Keratinocyte (primary cell): ENCODE results near the gene EFHD2. TPM values are rescaled to one million over a fixed set of nuclear protein-coding genes. Genes with fewer than 3 reads are reported as not detected.
"Not testable (repeated sequence)": the region's sequence is repeated elsewhere in the genome, so short reads cannot be mapped to it uniquely, and the experiment has no call there.

Source experiments
- DNase-seq: peaks from one replicate; pipeline ENCODE4 v3.0.0-alpha.2; 2011; ENCODE audit warnings: low read depth, missing footprints, low spot score
- FAIRE-seq: peaks from 2 replicates; lab custom pipeline; 2011; peaks lifted over from hg19 to GRCh38; lab: Jason Lieb, UNC
- H2AFZ ChIP-seq: 2 replicates; pipeline ENCODE4 v1.6.0; 2012; ENCODE audit warnings: low read length, control low read depth, inconsistent platforms; ENCODE audit not compliant: control insufficient read depth
- H3K27ac ChIP-seq: 2 replicates; pipeline ENCODE4 v1.5.1; 2011; ENCODE audit warnings: low read length; ENCODE audit not compliant: control insufficient read depth, insufficient read depth
- H3K27me3 ChIP-seq: 3 replicates; pipeline ENCODE4 v1.6.0; 2011; ENCODE audit warnings: low read length; ENCODE audit not compliant: control insufficient read depth, insufficient read depth; ENCODE audit errors: extremely low read depth
- H3K36me3 ChIP-seq, 2 experiments: 2 replicates in 1 of 2; 3 replicates in 1 of 2; pipeline ENCODE4 v1.5.1; 2011; ENCODE audit warnings: low read length in 2 of 2, mild to moderate bottlenecking in 1 of 2; ENCODE audit not compliant: control insufficient read depth in 2 of 2, insufficient read depth in 2 of 2; ENCODE audit errors: extremely low read depth in 1 of 2
- H3K4me1 ChIP-seq: 3 replicates; pipeline ENCODE4 v1.5.1; 2011; ENCODE audit warnings: low read length; ENCODE audit not compliant: control insufficient read depth, insufficient read depth; ENCODE audit errors: extremely low read depth
- H3K4me2 ChIP-seq: 3 replicates; pipeline ENCODE4 v1.6.0; 2011; ENCODE audit warnings: low read depth, low read length; ENCODE audit not compliant: control insufficient read depth, insufficient read depth; ENCODE audit errors: extremely low read depth
- H3K4me3 ChIP-seq, 3 experiments: fragments of 200-600 bp in 1 of 3; sonication (generic) in 1 of 3; 2 replicates in 2 of 3; 3 replicates in 1 of 3; pipeline ENCODE4 v1.5.1; 2011 to 2016; ENCODE audit warnings: low read length in 3 of 3, mild to moderate bottlenecking in 3 of 3, control low read depth in 2 of 3, inconsistent platforms in 1 of 3, low read depth in 1 of 3, mixed read lengths in 1 of 3, mixed run types in 1 of 3, moderate library complexity in 1 of 3; ENCODE audit not compliant: control insufficient read depth in 2 of 3, insufficient read depth in 2 of 3; ENCODE audit errors: extremely low read depth in 1 of 3
- H3K79me2 ChIP-seq: 2 replicates; pipeline ENCODE4 v1.6.0; 2012; ENCODE audit warnings: low read length; ENCODE audit not compliant: control insufficient read depth, insufficient read depth
- H3K9ac ChIP-seq: 3 replicates; pipeline ENCODE4 v1.6.0; 2011; ENCODE audit warnings: low read length; ENCODE audit not compliant: control insufficient read depth, insufficient read depth; ENCODE audit errors: extremely low read depth
- H3K9me1 ChIP-seq: 3 replicates; pipeline ENCODE4 v1.6.0; 2011; ENCODE audit warnings: low read length; ENCODE audit not compliant: control insufficient read depth, insufficient read depth; ENCODE audit errors: extremely low read depth
- H3K9me3 ChIP-seq: 2 replicates; pipeline ENCODE4 v1.5.1; 2012; ENCODE audit warnings: low read depth, low read length; ENCODE audit not compliant: control insufficient read depth
- H4K20me1 ChIP-seq: 3 replicates; pipeline ENCODE4 v1.6.0; 2011; ENCODE audit warnings: low read length; ENCODE audit not compliant: control insufficient read depth, insufficient read depth; ENCODE audit errors: extremely low read depth
- CTCF ChIP-seq, 3 experiments: IDR thresholded peaks in 1 of 3; conservative IDR thresholded peaks in 1 of 3; optimal IDR thresholded peaks in 1 of 3; 2 replicates in 2 of 3; 3 replicates in 1 of 3; pipeline versions ENCODE3 to v1.5.1; 2011; ENCODE audit warnings: low read length in 3 of 3, mild to moderate bottlenecking in 3 of 3, moderate library complexity in 2 of 3, control low read depth in 1 of 3, inconsistent platforms in 1 of 3; ENCODE audit not compliant: insufficient read depth in 2 of 3; ENCODE audit errors: extremely low read depth in 1 of 3
- dilution Hi-C: fragments of 300-500 bp; cut with MboI; formaldehyde crosslinking; loops from one replicate; pipeline ENCODE4 v1.7.0; 2020; ENCODE audit warnings: low sequenced_read_pairs; ENCODE audit not compliant: extremely low pct_ligation_motif_present
- polyA plus RNA-seq, 5 experiments: library from polyadenylated mRNA; depleted of rRNA in 3 of 5; stranded (reverse) in 3 of 5; stranded (forward) in 1 of 5; unstranded in 1 of 5; fragments of >200 nt; gene quantifications; 1 replicate in 1 of 5; 2 replicates in 3 of 5; 3 replicates in 1 of 5; pipeline versions ENCODE4 v1.2.1 to v1.2.3, GENCODE V29; 2011 to 2012; ENCODE audit warnings: missing spikeins in 2 of 5, low read depth in 1 of 5, low replicate concordance in 1 of 5

The EFHD2 gene
- polyA plus RNA-seq, 1 donor (not counting 4 experiments of a cell fraction or from before 2014, with no cell fraction given) = 47.6 TPM

- H3K9me3 ChIP-seq, H3K9me1 ChIP-seq, H3K4me1 ChIP-seq, H3K36me3 ChIP-seq, H3K27ac ChIP-seq, H3K27me3 ChIP-seq, H4K20me1 ChIP-seq, DNase-seq, dilution Hi-C loops, FAIRE-seq, H3K4me3 ChIP-seq, H3K4me2 ChIP-seq, H3K79me2 ChIP-seq, H2AFZ ChIP-seq, H3K9ac ChIP-seq: not testable (repeated sequence)
Measured at GRCh38 chr1:15463926-15464322, 54.2 kb downstream of the EFHD2 start.

- H3K27me3 ChIP-seq = no peaks in the 10 kb centered on the region
- no peaks in the 10 kb centered on the region for H4K20me1 ChIP-seq
- no peak overlapping the region for H3K9ac ChIP-seq
- H3K27ac ChIP-seq = no peak overlapping the region
- no peaks in the 10 kb centered on the region for H3K9me3 ChIP-seq
- no peaks in the 10 kb centered on the region for H3K9me1 ChIP-seq
- H3K36me3 ChIP-seq = no peaks in the 10 kb centered on the region
- dilution Hi-C loops = no loop called here
- H3K4me2 ChIP-seq = no peak overlapping the region
- no peak overlapping the region for H3K4me3 ChIP-seq
- H3K79me2 ChIP-seq = no peaks in the 10 kb centered on the region
- FAIRE-seq (no peak), DNase-seq (no peak)
- TF ChIP-seq CTCF (optimal IDR thresholded peaks at IDR 0.05 in 1 of 3, IDR thresholded peaks at IDR 0.05 in 1 of 3, conservative IDR thresholded peaks at IDR 0.05 in 1 of 3; ENCODE audit: extremely low read depth in 1 of 3, insufficient read depth in 2 of 3, low read length in 3 of 3) = no peak
- peaks cover 7% of the 10 kb centered on the region for H3K4me1 ChIP-seq
- H2AFZ ChIP-seq = no peak overlapping the region
Measured at GRCh38 chr1:15465674-15466073, 56.0 kb downstream of the EFHD2 start.

GRCh38 chr1:15466955-15467625 is 57.4 kb downstream of the EFHD2 start:
- H3K27ac ChIP-seq, H2AFZ ChIP-seq, H3K27me3 ChIP-seq, dilution Hi-C loops, H3K36me3 ChIP-seq, H3K4me3 ChIP-seq, H3K9me3 ChIP-seq, H3K4me1 ChIP-seq, H4K20me1 ChIP-seq, H3K79me2 ChIP-seq, H3K4me2 ChIP-seq, H3K9ac ChIP-seq, DNase-seq, H3K9me1 ChIP-seq: not testable (repeated sequence)
- peak; percentile 84 for FAIRE-seq
